NCI-H82 (cell line): ENCODE measurements around the gene MYOCOS.

ENCODE experiments used
- DNase-seq: peaks from one replicate; lab custom pipeline; 2025; lab: John Stamatoyannopoulos, UW

MYOCOS gene

DNA sequence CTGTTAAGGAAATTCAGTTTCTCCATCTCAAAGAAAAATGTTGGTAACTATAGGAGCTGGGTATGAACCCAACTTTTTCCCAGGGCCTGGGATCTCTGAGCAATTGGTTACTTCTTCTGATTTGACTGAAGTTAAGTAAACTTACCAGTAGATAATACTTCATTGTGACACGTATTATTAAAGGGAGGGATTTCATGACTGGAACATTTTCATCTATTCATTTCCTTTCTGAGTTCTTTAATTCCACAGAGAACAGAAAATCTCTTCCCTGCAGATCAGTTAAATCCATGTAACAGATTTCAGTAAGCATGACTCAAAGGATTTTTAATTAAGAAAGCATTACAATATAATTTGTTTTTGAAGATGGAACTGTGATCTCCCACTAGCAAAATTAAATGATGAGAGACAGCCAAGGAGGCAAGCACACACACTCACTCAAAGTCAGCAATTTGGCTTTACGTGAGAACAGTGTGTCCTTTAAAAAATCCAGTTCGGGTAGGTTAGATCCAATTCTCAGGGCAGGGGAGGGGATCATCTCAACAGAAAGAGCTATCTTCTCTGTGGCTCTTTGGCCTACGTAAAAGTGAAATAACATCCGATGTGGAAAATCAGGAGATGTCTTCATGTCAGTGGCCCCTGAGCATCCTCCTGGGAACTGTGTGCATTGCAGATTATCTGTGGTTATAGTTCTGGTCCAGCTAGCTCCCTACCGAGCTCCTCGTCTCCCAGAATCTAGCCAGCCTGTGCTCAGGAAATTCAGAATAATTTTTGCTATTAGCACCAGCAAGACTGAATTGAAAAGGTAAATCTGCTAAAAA lies 41.2 kb downstream of the MYOCOS start:
- DNase-seq: no peak

DNA sequence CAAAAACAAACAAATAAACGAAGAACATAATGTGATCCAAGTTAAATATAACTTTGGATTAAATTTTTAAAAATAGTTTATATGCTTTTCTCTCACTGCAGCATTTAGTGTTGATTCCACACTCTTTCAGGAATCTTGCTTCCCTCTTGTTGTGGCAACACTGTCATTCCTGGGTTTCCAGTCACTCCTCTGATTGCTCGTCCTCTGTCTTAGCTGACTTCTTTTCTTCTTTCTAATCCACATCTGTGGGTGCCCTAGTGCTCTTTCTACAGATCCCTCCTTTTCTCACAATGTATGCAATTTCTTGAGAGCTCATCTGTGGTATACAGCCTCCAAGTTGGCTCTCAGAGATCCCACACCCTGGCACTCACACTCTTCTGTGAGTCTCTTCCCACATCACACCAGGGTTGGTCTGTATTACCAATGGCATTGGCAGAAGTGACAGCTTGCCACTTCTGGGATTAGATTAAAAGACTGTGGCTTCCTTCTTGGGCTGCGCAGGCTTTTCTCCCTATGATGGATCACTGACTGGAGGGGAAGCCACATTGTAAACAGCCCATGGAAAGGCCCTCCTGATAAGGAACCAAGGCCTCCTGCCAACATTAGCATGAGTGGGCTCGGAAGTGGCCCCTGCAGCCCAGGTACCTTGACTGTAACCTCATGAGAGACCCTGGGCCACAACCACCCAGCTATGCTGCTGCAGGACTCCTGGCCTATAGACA lies 42.0 kb downstream of the MYOCOS start:
- peak; percentile 84 for DNase-seq

DNA sequence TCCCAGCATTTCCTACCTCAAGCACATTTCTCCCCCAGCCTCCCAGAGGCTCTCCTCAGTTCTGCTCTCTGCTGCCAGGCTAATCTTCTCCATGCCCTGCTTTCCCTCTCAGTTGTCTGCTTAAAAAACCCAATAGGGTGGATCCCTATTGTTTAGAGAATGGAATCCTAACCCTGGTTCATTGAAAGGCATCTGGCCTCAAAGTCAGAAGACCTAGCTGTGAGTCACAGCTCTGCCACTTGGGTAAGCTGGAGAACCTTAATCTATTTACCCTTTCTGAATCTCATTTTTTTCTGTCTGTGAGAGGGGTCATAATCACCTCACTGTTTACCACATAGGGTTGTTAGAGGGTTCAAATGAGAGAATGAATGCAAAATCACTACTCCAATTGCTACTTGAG lies 42.9 kb downstream of the MYOCOS start:
- peak; percentile 35 for DNase-seq

DNA sequence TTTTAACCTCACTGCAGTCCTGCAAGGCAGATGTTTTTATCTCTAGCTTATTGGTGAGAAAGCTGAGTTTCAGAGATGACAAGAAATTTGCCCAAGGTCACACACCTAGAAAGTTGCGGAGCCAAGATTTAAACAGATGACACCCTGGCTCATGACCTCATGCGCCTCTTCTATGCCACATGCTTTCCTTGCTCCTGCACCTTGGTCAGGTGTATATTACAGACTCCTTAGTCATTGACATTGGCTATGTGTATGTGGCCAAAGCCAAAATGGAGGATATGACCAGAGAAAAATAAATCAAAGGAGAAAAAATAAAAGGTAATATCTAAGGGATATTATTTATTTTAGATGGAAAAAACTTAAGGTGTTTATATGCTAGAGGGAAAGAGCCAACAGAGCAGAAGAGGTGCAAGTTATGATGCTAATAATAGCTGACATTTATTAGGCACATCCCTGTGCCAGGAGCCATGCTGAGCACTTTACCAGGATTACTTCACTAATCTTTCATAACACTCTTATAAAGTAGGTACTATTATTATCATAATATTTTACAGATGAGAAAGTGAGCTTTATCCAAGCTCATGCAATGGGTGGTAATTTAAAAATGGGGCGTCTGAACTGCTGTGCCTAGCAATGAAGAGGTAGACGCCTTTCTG lies 44.2 kb downstream of the MYOCOS start:
- peak; percentile 18 for DNase-seq

DNA sequence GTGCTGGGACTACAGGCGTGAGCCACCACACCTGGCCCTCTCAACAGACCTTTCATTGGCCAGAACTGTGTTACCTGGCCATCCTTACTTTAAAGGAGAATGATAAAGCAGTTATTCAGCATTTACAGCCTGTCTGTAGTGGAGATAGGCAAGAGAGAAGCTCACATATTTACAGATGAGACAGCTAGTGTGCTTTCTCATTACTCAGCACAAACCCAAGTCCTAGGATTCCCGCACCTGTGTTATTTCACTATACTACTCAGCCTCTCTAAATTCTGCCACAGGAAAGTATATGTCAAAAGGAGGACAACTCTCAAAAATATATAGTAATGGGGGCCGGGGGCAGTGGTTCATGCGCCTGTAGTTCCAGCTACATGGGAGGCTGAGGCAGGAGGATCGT lies 46.3 kb downstream of the MYOCOS start:
- DNase-seq: no peak

DNA sequence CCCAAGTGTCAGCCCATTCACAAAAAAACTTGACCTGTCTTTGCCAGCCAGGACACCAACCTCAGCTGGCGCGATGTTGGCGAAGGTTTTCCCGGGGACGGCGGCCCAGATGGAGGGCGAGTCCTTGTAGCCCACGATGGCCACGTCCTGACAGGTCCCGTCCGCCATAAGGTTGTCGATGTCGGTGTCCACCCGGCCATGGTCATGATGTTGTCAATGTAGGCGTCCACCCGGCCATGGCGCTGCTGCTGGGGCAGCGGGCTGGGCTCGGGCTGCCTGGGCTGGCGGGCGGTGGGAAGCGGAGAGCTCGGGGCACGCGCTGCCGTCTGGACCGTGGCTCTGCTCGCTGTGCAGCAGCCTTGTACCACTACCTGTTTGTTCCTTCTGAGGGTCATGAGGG lies 48.7 kb downstream of the MYOCOS start:
- DNase-seq: no peak

DNA sequence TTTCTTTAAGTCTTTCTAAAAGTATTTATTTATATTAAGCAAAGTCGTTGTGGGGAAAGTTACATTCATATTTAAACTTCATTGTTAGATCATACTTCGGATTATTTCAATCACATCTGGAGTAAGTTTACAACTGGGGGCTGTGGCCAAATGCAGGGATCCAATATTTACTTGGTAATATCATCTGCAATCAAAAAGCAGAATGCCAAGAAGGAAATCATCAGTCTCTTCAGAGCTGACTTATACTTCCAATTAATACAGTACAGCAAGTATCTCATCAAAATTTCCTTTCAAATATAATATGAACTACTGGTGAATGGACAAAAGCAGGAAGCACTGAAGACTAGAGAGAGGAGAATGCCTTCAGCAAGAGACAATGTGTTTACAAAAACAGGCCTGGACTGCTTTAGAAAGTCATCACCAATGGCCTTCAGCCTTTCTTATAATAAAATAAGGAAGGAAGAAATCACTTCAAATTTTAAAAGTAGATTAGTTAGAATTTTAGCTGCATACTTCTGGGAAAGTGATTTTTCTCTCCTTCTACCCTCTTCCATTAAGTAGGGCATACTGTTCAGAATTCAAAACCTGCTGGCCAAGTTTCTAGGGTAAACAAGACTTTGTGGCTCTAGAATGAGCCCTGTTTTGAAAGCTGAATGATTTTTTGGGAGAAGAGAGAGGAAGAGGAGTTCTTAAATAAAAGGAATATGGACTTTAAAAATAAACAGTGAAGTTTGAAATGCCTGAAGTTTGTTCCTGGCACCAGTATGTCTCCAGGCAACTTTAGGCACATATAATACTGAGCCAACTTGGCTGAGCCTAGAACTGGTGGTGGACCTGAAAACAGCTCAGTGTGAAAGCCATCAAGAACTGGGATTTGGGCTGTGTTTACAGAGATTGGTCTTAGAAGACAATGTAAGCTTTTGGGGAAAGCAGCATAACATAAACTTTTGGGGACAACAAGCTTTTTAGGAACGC lies 52.7 kb downstream of the MYOCOS start:
- no peak for DNase-seq
